Heart left ventricle (tissue), 16 donors: ENCODE results near the gene SORBS2. TPM values are rescaled to one million over a fixed set of nuclear protein-coding genes. Genes with fewer than 3 reads are reported as not detected.

ENCODE experiments used
- ATAC-seq, 4 donors: fragments of 200-7000 bp; cut with Tn5 transposase; one replicate each; pipeline ENCODE4 v1.9.1; 2020 to 2022; ENCODE audit warnings: moderate library complexity in 4 of 4, mild to moderate bottlenecking in 3 of 4, moderate number of reproducible peaks in 1 of 4
- DNase-seq, 5 donors: peaks; one replicate each; pipeline ENCODE4 v3.0.0-alpha.2; 2020
- H3K27ac ChIP-seq, 12 donors: fragments of 200-600 bp; sonication (generic) in 4 of 12; one replicate each; pipeline versions ENCODE4 v1.5.0 to v1.8.0; 2016 to 2022; ENCODE audit warnings: mild to moderate bottlenecking in 2 of 12
- H3K27me3 ChIP-seq, 9 donors: fragments of 200-600 bp; sonication (generic) in 2 of 9; one replicate each; pipeline versions ENCODE4 v1.5.1 to v1.8.0; 2016 to 2022; ENCODE audit warnings: mild to moderate bottlenecking in 3 of 9
- H3K36me3 ChIP-seq, 9 donors: fragments of 200-600 bp; sonication (generic) in 2 of 9; one replicate each; pipeline versions ENCODE4 v1.5.0 to v1.8.0; 2018 to 2022; ENCODE audit warnings: mild to moderate bottlenecking in 2 of 9
- H3K4me1 ChIP-seq, 12 donors: fragments of 200-600 bp; sonication (generic) in 4 of 12; one replicate each; pipeline versions ENCODE4 v1.5.0 to v1.8.0; 2016 to 2022; ENCODE audit warnings: mild to moderate bottlenecking in 3 of 12
- H3K4me3 ChIP-seq, 12 donors: fragments of 200-600 bp; sonication (generic) in 4 of 12; one replicate each; pipeline versions ENCODE4 v1.5.0 to v1.8.0; 2017 to 2022; ENCODE audit warnings: mild to moderate bottlenecking in 9 of 12, moderate library complexity in 4 of 12
- H3K9me3 ChIP-seq, 12 donors: fragments of 200-600 bp; sonication (generic) in 4 of 12; one replicate each; pipeline versions ENCODE4 v1.5.0 to v1.8.0; 2016 to 2022; ENCODE audit warnings: mild to moderate bottlenecking in 1 of 12
- POLR2A ChIP-seq, 2 donors: fragments of 450-650 bp; IDR thresholded peaks; one replicate each; pipeline ENCODE4 v1.6.1; 2017; ENCODE audit warnings: antibody characterized with exemption in 2 of 2, mild to moderate bottlenecking in 2 of 2, moderate library complexity in 2 of 2
- WGBS, 4 donors: extraction: QIAGEN DNeasy Blood & Tissue Kit in 2 of 4; methylation state at CpG; one replicate each; pipeline versions ENCODE4 v1.1.5 to v1.1.7; 2013 to 2018; 5-methylcytosine and 5-hydroxymethylcytosine counted together
- intact Hi-C, 10 donors: fragments of 100-400 bp; cut with DNase I; formaldehyde crosslinking; loops; one replicate each; pipeline versions ENCODE4 v1.11.1 to v1.14.2; 2022
- polyA plus RNA-seq, 2 donors: library from polyadenylated mRNA; stranded (reverse); fragments of 200-250 nt; gene quantifications; one replicate each; pipeline ENCODE4 v1.2.3, GENCODE V29; 2013
- total RNA-seq, 9 donors: library from RNA; depleted of rRNA in 2 of 9; stranded (reverse); fragments of >200 nt in 2 of 9; fragmentation: NEBNext Ultra II Directional in 3 of 9; extraction: Animal tissue kit (Norgen Biotek cat#: 25700) in 3 of 9; gene quantifications; one replicate each; pipeline versions ENCODE4 v1.1.0 to v1.2.4, GENCODE V29; 2016 to 2023
- TF ChIP-seq, protein P1 (sequence below), 12 donors: fragments of 200-600 bp; sonication (generic) in 4 of 12; IDR thresholded peaks; one replicate each; pipeline versions ENCODE4 v1.5.0 to v1.8.0; 2018 to 2022; ENCODE audit warnings: antibody characterized with exemption in 12 of 12, mild to moderate bottlenecking in 5 of 12
- donor health status: ischemic (EF 13 %, LVEDD 7.1; RV severe dilation, severe dysfunction).
- donor health status: healthy with polysubstance abuse.
- donor health status: DM: no; HTN: yes; CAD: no.
- donor health status: DM: no; HTN: no; CAD: no.
- donor health status: ischemic (EF 25% LVEDD 6.9; RV normal size, moderate dysfunction).
- donor health status: ischemic (EF 25% LVEDD 5.7; RV mildly dilated, moderate dysfunction).
- donor health status: healthy.
- donor health status: DM: yes; HTN: yes; CAD: no.
- donor health status: ischemic (EF 35%, LVEDD 5.7; RV mildly dilated, moderate dysfunction).
- donor health status: nonischemic (EF 11% LVEDD 7.7; RV severe dilation, severe dysfunction).
- donor health status: DM: yes; HTN: yes; CAD: no.
- donor health status: PGD.
- donor health status: ischemic (EF 29% LVEDD 5.4; RV normal size, mild dysfunction).
- donor health status: nonischemic (EF 23%, LVEDD 6.1; RV moderate dilation, normal function).

Gene SORBS2
- total and polyA plus RNA-seq, 11 donors, result 254 to 2,158 (median 1,369) TPM

DNA sequence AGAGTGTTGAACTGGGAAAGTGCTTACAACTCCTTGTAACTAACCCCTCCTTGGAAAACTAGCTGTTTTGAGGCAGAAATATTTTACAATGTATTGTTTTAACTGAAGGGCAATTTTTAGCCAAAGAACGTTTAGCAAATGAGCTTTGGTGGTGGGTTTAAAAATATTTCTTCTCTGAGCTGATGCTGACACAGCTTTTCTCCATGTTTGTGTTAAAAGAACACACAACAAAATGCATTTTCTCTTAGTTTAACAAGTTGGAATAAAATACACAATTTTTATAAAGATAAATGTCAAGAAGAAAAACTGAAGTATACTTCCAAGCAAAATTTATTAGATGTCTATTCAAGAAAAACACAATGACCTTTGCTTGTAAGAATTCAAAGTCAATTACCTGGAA, 226.8 kb downstream of the SORBS2 start:
- H3K36me3 ChIP-seq, result peaks cover 0 to 40% (median 12%) of the 10 kb centered on the region in 9 donors
- peaks cover 0 to 9% (median 0%) of the 10 kb centered on the region in 9 donors for H3K27me3 ChIP-seq
- TF ChIP-seq, protein P1, sequence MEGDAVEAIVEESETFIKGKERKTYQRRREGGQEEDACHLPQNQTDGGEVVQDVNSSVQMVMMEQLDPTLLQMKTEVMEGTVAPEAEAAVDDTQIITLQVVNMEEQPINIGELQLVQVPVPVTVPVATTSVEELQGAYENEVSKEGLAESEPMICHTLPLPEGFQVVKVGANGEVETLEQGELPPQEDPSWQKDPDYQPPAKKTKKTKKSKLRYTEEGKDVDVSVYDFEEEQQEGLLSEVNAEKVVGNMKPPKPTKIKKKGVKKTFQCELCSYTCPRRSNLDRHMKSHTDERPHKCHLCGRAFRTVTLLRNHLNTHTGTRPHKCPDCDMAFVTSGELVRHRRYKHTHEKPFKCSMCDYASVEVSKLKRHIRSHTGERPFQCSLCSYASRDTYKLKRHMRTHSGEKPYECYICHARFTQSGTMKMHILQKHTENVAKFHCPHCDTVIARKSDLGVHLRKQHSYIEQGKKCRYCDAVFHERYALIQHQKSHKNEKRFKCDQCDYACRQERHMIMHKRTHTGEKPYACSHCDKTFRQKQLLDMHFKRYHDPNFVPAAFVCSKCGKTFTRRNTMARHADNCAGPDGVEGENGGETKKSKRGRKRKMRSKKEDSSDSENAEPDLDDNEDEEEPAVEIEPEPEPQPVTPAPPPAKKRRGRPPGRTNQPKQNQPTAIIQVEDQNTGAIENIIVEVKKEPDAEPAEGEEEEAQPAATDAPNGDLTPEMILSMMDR (IDR thresholded peaks at IDR 0.05), result no peak
- TF ChIP-seq POLR2A (IDR thresholded peaks at IDR 0.05), result no peak
- ATAC-seq (no peak), DNase-seq (no peak)
- intact Hi-C loops, result loop anchor here in 1 of 10 donors (5.0 kb wide), 1 partner anchor 48 kb away; the partner anchor contains the start of gene PDLIM3
- H3K4me3 ChIP-seq, result no peak overlapping the region
- WGBS, 4 donors, result 56 to 63% (median 61%) methylated on average over 1 of the region's 1 CpG
- H3K9me3 ChIP-seq, result no peaks in the 10 kb centered on the region
- peak overlapping the region in 1 of 12 donors; percentile 88 for H3K27ac ChIP-seq
- peaks cover 0 to 5% (median 0%) of the 10 kb centered on the region in 12 donors for H3K4me1 ChIP-seq

- Histone ChIP-seq H3K36me3 (peaks cover 0 to 33% (median 12%) of the 10 kb centered on the region in 9 donors), H3K9me3 (no peaks in the 10 kb centered on the region), H3K27ac (peak overlapping the region in 6 of 12 donors; percentile 11 to 88 (median 48)), H3K27me3 (peaks cover 0 to 9% (median 0%) of the 10 kb centered on the region in 9 donors), H3K4me1 (peaks cover 0 to 5% (median 0%) of the 10 kb centered on the region in 12 donors), H3K4me3 (no peak overlapping the region)
- ATAC-seq, result no peak
- DNase-seq, result no peak
- intact Hi-C loops, result loop anchor here in 2 of 10 donors (5.0 kb wide), 1 partner anchor 112 kb away; the partner anchor contains the start of gene CCDC110 (in 2 of the 2)
- TF ChIP-seq, protein P1 (IDR thresholded peaks at IDR 0.05), result no peak
- TF ChIP-seq POLR2A (IDR thresholded peaks at IDR 0.05), result no peak
- WGBS, 4 donors, result 58 to 81% (median 74%) methylated on average over 1 of the region's 1 CpG
Measured at GRCh38 chr4:185583813-185584212, 228.2 kb downstream of the SORBS2 start.

GRCh38 chr4:185582651-185583400, 229.2 kb downstream of the SORBS2 start:
- 56 to 58% (median 58%) methylated on average over 7 of the region's 7 CpGs for WGBS, 4 donors
- DNase-seq (peak in 1 of 5 donors; percentile 44), ATAC-seq (peak; percentile 48 to 75 (median 59))
- no peak for TF ChIP-seq POLR2A (IDR thresholded peaks at IDR 0.05)
- TF ChIP-seq, protein P1 (IDR thresholded peaks at IDR 0.05), result no peak
- Histone ChIP-seq H3K4me3 (no peak overlapping the region), H3K27ac (peak overlapping the region in 9 of 12 donors; percentile 2 to 70 (median 41)), H3K27me3 (peaks cover 0 to 5% (median 0%) of the 10 kb centered on the region in 9 donors), H3K36me3 (peaks cover 0 to 26% (median 9%) of the 10 kb centered on the region in 9 donors), H3K4me1 (peaks cover 0 to 5% (median 0%) of the 10 kb centered on the region in 12 donors), H3K9me3 (no peaks in the 10 kb centered on the region)
- intact Hi-C loops, result loop anchor here in 2 of 10 donors (5.0 kb wide), 1 partner anchor 111 kb away; the partner anchor contains the start of gene CCDC110 (in 2 of the 2)

GRCh38 chr4:185580699-185581098, 231.3 kb downstream of the SORBS2 start:
- Histone ChIP-seq H3K36me3 (peaks cover 0 to 4% (median 0%) of the 10 kb centered on the region in 9 donors), H3K27me3 (no peaks in the 10 kb centered on the region), H3K27ac (peak overlapping the region in 1 of 12 donors; percentile 61), H3K9me3 (no peaks in the 10 kb centered on the region), H3K4me1 (peaks cover 0 to 23% (median 9%) of the 10 kb centered on the region in 12 donors), H3K4me3 (no peak overlapping the region)
- TF ChIP-seq, protein P1 (IDR thresholded peaks at IDR 0.05), result no peak
- TF ChIP-seq POLR2A (IDR thresholded peaks at IDR 0.05), result no peak
- DNase-seq (no peak), ATAC-seq (no peak)
- intact Hi-C loops, result loop anchor here in 2 of 10 donors (5.0 kb wide), 1 partner anchor 108 kb away; the partner anchor contains the start of gene CCDC110 (in 2 of the 2)
- 80 to 85% (median 84%) methylated on average over 11 to 12 of the region's 12 CpGs for WGBS, 4 donors
